Measurements from ENCODE around the gene VWA8.

GRCh38 chr13:41859565-41859964 is 101.3 kb downstream of the VWA8 start:
- TF ChIP-seq CTCF (CRISPR knock-in tag; IDR thresholded peaks at IDR 0.05), result no peak
- no peak for TF ChIP-seq NR2C2 (CRISPR knock-in tag; IDR thresholded peaks at IDR 0.05; ENCODE audit: borderline replicate concordance)
- TF ChIP-seq FOXJ3 (CRISPR knock-in tag; IDR thresholded peaks at IDR 0.05; ENCODE audit: borderline replicate concordance), result no peak
- TF ChIP-seq ZBTB38 (CRISPR knock-in tag; IDR thresholded peaks at IDR 0.05), result no peak
- no peak for TF ChIP-seq SMAD3 (CRISPR knock-in tag; IDR thresholded peaks at IDR 0.05)
- no peak for TF ChIP-seq FOXK2 (IDR thresholded peaks at IDR 0.05)
